ENCODE measurements around the gene RALGAPA1. TPM values are rescaled to one million over a fixed set of nuclear protein-coding genes. Genes with fewer than 3 reads are reported as not detected.

RALGAPA1 gene
- polyA plus RNA-seq, 4 donors: 35.9 to 45.1 (median 42.2) TPM

GRCh38 chr14:35553808-35554207, 255.3 kb downstream of the RALGAPA1 start:
- no peak for DNase-seq (ENCODE audit: low read depth in 4 of 4, low spot score in 3 of 4)

GRCh38 chr14:35551081-35551480, 258.0 kb downstream of the RALGAPA1 start:
- no peak for DNase-seq (ENCODE audit: low read depth in 4 of 4, low spot score in 3 of 4)

- no peak for DNase-seq (ENCODE audit: low read depth in 4 of 4, low spot score in 3 of 4)
Observed at GRCh38 chr14:35549551-35549950, 259.5 kb downstream of the RALGAPA1 start.

GRCh38 chr14:35543006-35543405, 266.1 kb downstream of the RALGAPA1 start:
- DNase-seq (ENCODE audit: low read depth in 4 of 4, low spot score in 3 of 4): no peak

GRCh38 chr14:35539969-35540368, 269.1 kb downstream of the RALGAPA1 start:
- no peak for DNase-seq (ENCODE audit: low read depth in 4 of 4, low spot score in 3 of 4)

- no peak for DNase-seq (ENCODE audit: low read depth in 4 of 4, low spot score in 3 of 4)
Observed at GRCh38 chr14:35535483-35536112, 273.5 kb downstream of the RALGAPA1 start.

GRCh38 chr14:35534873-35535482, 274.1 kb downstream of the RALGAPA1 start:
- peak in 3 of 4 donors; percentile 51 to 78 (median 59) for DNase-seq (ENCODE audit: low read depth in 4 of 4, low spot score in 3 of 4)

- DNase-seq (ENCODE audit: low read depth in 4 of 4, low spot score in 3 of 4): no peak
Observed at GRCh38 chr14:35534208-35534872, 274.8 kb downstream of the RALGAPA1 start.

- peak in 2 of 4 donors; percentile 22 to 34 for DNase-seq (ENCODE audit: low read depth in 4 of 4, low spot score in 3 of 4)
Observed at GRCh38 chr14:35533357-35534207, 275.5 kb downstream of the RALGAPA1 start, which contains the start of gene INSM2. Gene INSM2, plus strand, starts transcription at chr14:35534164. Its CDS starts 89 bp downstream, at chr14:35534253.

GRCh38 chr14:35532783-35533356, 276.2 kb downstream of the RALGAPA1 start:
- no peak for DNase-seq (ENCODE audit: low read depth in 4 of 4, low spot score in 3 of 4)

GRCh38 chr14:35531960-35532747, 276.9 kb downstream of the RALGAPA1 start:
- DNase-seq (ENCODE audit: low read depth in 4 of 4, low spot score in 3 of 4): no peak

- DNase-seq (ENCODE audit: low read depth in 4 of 4, low spot score in 3 of 4): no peak
Observed at GRCh38 chr14:35526962-35527361, 282.1 kb downstream of the RALGAPA1 start.

GRCh38 chr14:35525695-35526094, 283.4 kb downstream of the RALGAPA1 start:
- DNase-seq (ENCODE audit: low read depth in 4 of 4, low spot score in 3 of 4): no peak

- no peak for DNase-seq (ENCODE audit: low read depth in 4 of 4, low spot score in 3 of 4)
Observed at GRCh38 chr14:35519986-35520385, 289.1 kb downstream of the RALGAPA1 start.

GRCh38 chr14:35515916-35516315, 293.2 kb downstream of the RALGAPA1 start:
- no peak for DNase-seq (ENCODE audit: low read depth in 4 of 4, low spot score in 3 of 4)

GRCh38 chr14:35512765-35513164, 296.3 kb downstream of the RALGAPA1 start:
- no peak for DNase-seq (ENCODE audit: low read depth in 4 of 4, low spot score in 3 of 4)

GRCh38 chr14:35509846-35510245, 299.2 kb downstream of the RALGAPA1 start:
- no peak for DNase-seq (ENCODE audit: low read depth in 4 of 4, low spot score in 3 of 4)

GRCh38 chr14:35506927-35507326, 302.2 kb downstream of the RALGAPA1 start:
- DNase-seq (ENCODE audit: low read depth in 4 of 4, low spot score in 3 of 4): no peak

GRCh38 chr14:35506461-35506860, 302.6 kb downstream of the RALGAPA1 start:
- no peak for DNase-seq (ENCODE audit: low read depth in 4 of 4, low spot score in 3 of 4)

GRCh38 chr14:35504260-35504659, 304.8 kb downstream of the RALGAPA1 start:
- DNase-seq (ENCODE audit: low read depth in 4 of 4, low spot score in 3 of 4): no peak

All from right renal pelvis (tissue), 4 donors.